GM12878 (cell line): ENCODE results near the gene RTEL1. TPM values are rescaled to one million over a fixed set of nuclear protein-coding genes. Genes with fewer than 3 reads are reported as not detected.

ENCODE experiments used
- ATAC-seq: fragments of 200-7000 bp; cut with Tn5 transposase; 3 replicates; pipeline ENCODE4 v1.9.1; 2020; ENCODE audit warnings: mild to moderate bottlenecking, moderate library complexity
- BruUV-seq: library from RNA; stranded (reverse); fragments of 400-500 nt; replicated peaks from 2 replicates; lab custom pipeline; 2021; lab: Mats Ljungman, UMichigan
- CTCF ChIA-PET: fragments of 300-600 bp; sonication (Branson Sonifier 250); formaldehyde crosslinking; extraction: SDS; loops from one replicate; lab custom pipeline; 2021; ENCODE audit warnings: inconsistent platforms; lab: Yijun Ruan, JAX
- POLR2A ChIA-PET: fragments of 350-600 bp; formaldehyde crosslinking; extraction: SDS; loops from one replicate; lab custom pipeline; 2021; ENCODE audit warnings: inconsistent platforms; lab: Charles Lee
- RAD21 ChIA-PET: fragments of 300-600 bp; sonication (Branson Sonifier 250); formaldehyde crosslinking; loops from one replicate; lab custom pipeline; 2023; ENCODE audit warnings: antibody characterized with exemption; ENCODE audit not compliant: unreplicated experiment; lab: Charles Lee
- SMC1A ChIA-PET: fragments of 300-600 bp; sonication (Branson Sonifier 250); formaldehyde crosslinking; loops from one replicate; lab custom pipeline; 2023; ENCODE audit not compliant: unreplicated experiment, uncharacterized antibody; lab: Charles Lee
- DNase-seq: peaks from one replicate; pipeline ENCODE4 v3.0.0-alpha.2; 2011; ENCODE audit warnings: low read depth, low spot score
- FAIRE-seq: peaks from 3 replicates; lab custom pipeline; 2011; peaks lifted over from hg19 to GRCh38; lab: Jason Lieb, UNC
- H2AFZ ChIP-seq: 2 replicates; pipeline ENCODE4 v1.6.0; 2011; ENCODE audit warnings: low read depth, low read length, control low read depth; ENCODE audit not compliant: control insufficient read depth
- H3K27ac ChIP-seq: 2 replicates; pipeline ENCODE4 v1.5.1; 2011; ENCODE audit warnings: control low read depth; ENCODE audit not compliant: control insufficient read depth, insufficient read depth
- H3K27me3 ChIP-seq, 2 experiments: replicated peaks in 1 of 2; 2 replicates each; pipeline versions ENCODE4 v1.6.0 to v1.6.1; 2011; ENCODE audit warnings: low read length in 1 of 2; ENCODE audit not compliant: control insufficient read depth in 2 of 2, insufficient read depth in 2 of 2
- H3K36me3 ChIP-seq, 2 experiments: 2 replicates each; pipeline ENCODE4 v1.5.1; 2011; ENCODE audit warnings: low read length in 1 of 2; ENCODE audit not compliant: control insufficient read depth in 2 of 2, insufficient read depth in 2 of 2
- H3K4me1 ChIP-seq: 2 replicates; pipeline ENCODE4 v1.6.1; 2011; ENCODE audit warnings: mild to moderate bottlenecking, low read length, moderate library complexity, mixed read lengths; ENCODE audit not compliant: control insufficient read depth, insufficient read depth
- H3K4me2 ChIP-seq: 2 replicates; pipeline ENCODE4 v1.6.0; 2011; ENCODE audit warnings: control low read depth; ENCODE audit not compliant: control insufficient read depth, insufficient read depth
- H3K4me3 ChIP-seq: fragments of 200-600 bp; sonication (generic); 2 replicates; pipeline ENCODE4 v1.5.1; 2016
- H3K79me2 ChIP-seq: 2 replicates; pipeline ENCODE4 v1.6.0; 2011; ENCODE audit warnings: low read length; ENCODE audit not compliant: control insufficient read depth, insufficient read depth
- H3K9ac ChIP-seq: 2 replicates; pipeline ENCODE4 v1.8.0; 2011; ENCODE audit warnings: low read length, control low read depth, mixed read lengths; ENCODE audit not compliant: control insufficient read depth, insufficient read depth
- H3K9me3 ChIP-seq: replicated peaks from 3 replicates; pipeline ENCODE4 v1.5.1; 2011; ENCODE audit warnings: mild to moderate bottlenecking, low read length; ENCODE audit not compliant: control insufficient read depth, insufficient read depth
- H4K20me1 ChIP-seq: 2 replicates; pipeline ENCODE4 v1.6.0; 2011; ENCODE audit not compliant: control insufficient read depth, insufficient read depth
- EED ChIP-seq: sonication (generic); IDR thresholded peaks from 2 replicates; pipeline ENCODE4 v1.6.1; 2016; ENCODE audit warnings: antibody characterized with exemption, low read depth
- POLR2A ChIP-seq: IDR thresholded peaks from 2 replicates; pipeline ENCODE4 v1.6.1; 2011; ENCODE audit warnings: low read depth, mild to moderate bottlenecking, low read length
- RFX5 ChIP-seq: IDR thresholded peaks from 2 replicates; pipeline ENCODE4 v1.6.1; 2011; ENCODE audit warnings: low read depth, low read length, improper control_type of control experiment
- STAT3 ChIP-seq: IDR thresholded peaks from 2 replicates; pipeline ENCODE4 v1.6.1; 2011; ENCODE audit warnings: low read depth, low read length, improper control_type of control experiment
- WGBS: methylation state at CpG from one replicate; pipeline ENCODE4 v1.1.6; 2016; ENCODE audit warnings: low lambda C conversion rate; ENCODE audit not compliant: insufficient replicate concordance, insufficient coverage; ENCODE audit errors: missing lambda C conversion rate; 5-methylcytosine and 5-hydroxymethylcytosine counted together
- in situ Hi-C: fragments of 300-500 bp; cut with MboI; formaldehyde crosslinking; loops from 9 replicates; pipeline ENCODE4 v1.14.3; 2018; ENCODE audit warnings: mixed read lengths
- intact Hi-C: fragments of 100-400 bp; cut with micrococcal nuclease; formaldehyde crosslinking; loops from one replicate; pipeline ENCODE4 v1.14.2; 2022; ENCODE audit not compliant: unreplicated experiment
- polyA plus RNA-seq, 11 experiments: library from polyadenylated mRNA; depleted of rRNA in 4 of 11; unstranded in 6 of 11; stranded (reverse) in 5 of 11; fragments of >200 nt; fragmentation: Nextera tagmentation in 4 of 11; fragmentation: Illumina TruSeq in 1 of 11; extraction: Ambion mirVana in 4 of 11; extraction: Trizol in 1 of 11; gene quantifications; 1 replicate in 1 of 11; 2 replicates in 10 of 11; pipeline versions ENCODE4 v1.2.1 to v1.2.3, GENCODE V29; 2011 to 2016; ENCODE audit warnings: inconsistent platforms in 2 of 11, missing spikeins in 2 of 11, low read depth in 1 of 11
- total RNA-seq, 4 experiments: library from RNA; depleted of rRNA in 3 of 4; stranded (reverse); fragments of >200 nt in 3 of 4; fragmentation: Illumina TruSeq in 1 of 4; extraction: Trizol in 1 of 4; gene quantifications; 2 replicates each; pipeline versions ENCODE4 v1.2.1 to v1.2.3, GENCODE V29; 2013 to 2021

Gene RTEL1
- total and polyA plus RNA-seq, 10 of the 15 experiments (the other 5 are each of a cell fraction or from before 2014, with no cell fraction given): 0.40 to 37.2 (median 15.6) TPM; not detected in 1

- no peak overlapping the region for H3K9ac ChIP-seq
- no peak overlapping the region for H3K27ac ChIP-seq
- SMC1A ChIA-PET: no interaction called here
- no peak overlapping the region for H2AFZ ChIP-seq
- H4K20me1 ChIP-seq: no peaks in the 10 kb centered on the region
- no peak for FAIRE-seq
- ATAC-seq: no peak
- in situ Hi-C loops: no loop called here
- no peak overlapping the region for H3K4me3 ChIP-seq
- intact Hi-C loops: no loop called here
- BruUV-seq: no TSS peak
- WGBS: 88% methylated on average over 40 of the region's 44 CpGs
- H3K4me1 ChIP-seq: no peaks in the 10 kb centered on the region
- TF ChIP-seq STAT3 (no peak), POLR2A (peak; percentile 48; the same call in 1 of the 2 replicates), EED (no peak)
- TF ChIP-seq, all 136 proteins: peak for 1
- no peak overlapping the region for H3K4me2 ChIP-seq
- CTCF ChIA-PET: no interaction called here
- no peaks in the 10 kb centered on the region for H3K27me3 ChIP-seq
- POLR2A ChIA-PET: no interaction called here
- no peaks in the 10 kb centered on the region for H3K9me3 ChIP-seq
- RAD21 ChIA-PET: no interaction called here
- H3K36me3 ChIP-seq: no peaks in the 10 kb centered on the region
- H3K79me2 ChIP-seq: no peaks in the 10 kb centered on the region
- DNase-seq: no peak
Observed at GRCh38 chr20:63689046-63690002, 31.2 kb downstream of the RTEL1 start.

- RAD21 ChIA-PET: no interaction called here
- H3K36me3 ChIP-seq: no peaks in the 10 kb centered on the region
- no peaks in the 10 kb centered on the region for H3K27me3 ChIP-seq
- no peaks in the 10 kb centered on the region for H4K20me1 ChIP-seq
- no TSS peak for BruUV-seq
- H3K4me2 ChIP-seq: no peak overlapping the region
- no peaks in the 10 kb centered on the region for H3K4me1 ChIP-seq
- no peak for ATAC-seq
- TF ChIP-seq POLR2A (peak; percentile 1; the same call in 1 of the 2 replicates), RFX5 (no peak)
- TF ChIP-seq, all 136 proteins: peak for 1
- Histone ChIP-seq H3K4me3 (no peak overlapping the region), H3K27ac (no peak overlapping the region), H3K79me2 (no peaks in the 10 kb centered on the region), H3K9ac (no peak overlapping the region), H2AFZ (no peak overlapping the region), H3K9me3 (no peaks in the 10 kb centered on the region)
- SMC1A ChIA-PET: no interaction called here
- POLR2A ChIA-PET: no interaction called here
- WGBS: 84% methylated on average over 25 of the region's 40 CpGs
- CTCF ChIA-PET: no interaction called here
- FAIRE-seq: no peak
- in situ Hi-C loops (no loop called here), intact Hi-C loops (no loop called here)
- no peak for DNase-seq
Observed at GRCh38 chr20:63690003-63690897, 32.1 kb downstream of the RTEL1 start.
